Fibroblast of skin of left biceps (primary cell): ENCODE results near the gene CLEC3B.
"Not testable (repeated sequence)": the region's sequence is repeated elsewhere in the genome, so short reads cannot be mapped to it uniquely, and the experiment has no call there.

Source experiments
- DNase-seq, 2 experiments: peaks; one replicate each; pipeline ENCODE4 v3.0.0-alpha.2; 2013; ENCODE audit warnings: low read depth in 2 of 2

CLEC3B gene

GRCh38 chr3:45066109-45066801 is 40.2 kb downstream of the CLEC3B start:
- DNase-seq = no peak

- no peak for DNase-seq
These were observed 41.4 kb downstream of the CLEC3B start for GRCh38 chr3:45067486-45067885.

GRCh38 chr3:45067941-45068340 is 41.8 kb downstream of the CLEC3B start:
- no peak for DNase-seq

GRCh38 chr3:45071075-45071474 is 45.0 kb downstream of the CLEC3B start:
- DNase-seq = no peak

- no peak for DNase-seq
These were observed 49.9 kb downstream of the CLEC3B start for GRCh38 chr3:45075821-45076625.

GRCh38 chr3:45078256-45078655 is 52.2 kb downstream of the CLEC3B start:
- DNase-seq = not testable (repeated sequence)

- no peak for DNase-seq
These were observed 52.9 kb downstream of the CLEC3B start for GRCh38 chr3:45078910-45079522.

- DNase-seq = no peak
These were observed 53.6 kb downstream of the CLEC3B start for GRCh38 chr3:45079715-45080114.

GRCh38 chr3:45080824-45081223 is 54.7 kb downstream of the CLEC3B start:
- no peak for DNase-seq

GRCh38 chr3:45081506-45082141 is 55.5 kb downstream of the CLEC3B start:
- DNase-seq = no peak

- no peak for DNase-seq
These were observed 56.0 kb downstream of the CLEC3B start for GRCh38 chr3:45082142-45082538.

GRCh38 chr3:45083023-45083422 is 56.9 kb downstream of the CLEC3B start:
- no peak for DNase-seq

GRCh38 chr3:45084361-45084760 is 58.3 kb downstream of the CLEC3B start:
- no peak for DNase-seq

GRCh38 chr3:45084820-45085816 is 59.0 kb downstream of the CLEC3B start:
- peak; percentile 74 to 78 for DNase-seq
